ENCODE data around the gene CHIC2.

DNA sequence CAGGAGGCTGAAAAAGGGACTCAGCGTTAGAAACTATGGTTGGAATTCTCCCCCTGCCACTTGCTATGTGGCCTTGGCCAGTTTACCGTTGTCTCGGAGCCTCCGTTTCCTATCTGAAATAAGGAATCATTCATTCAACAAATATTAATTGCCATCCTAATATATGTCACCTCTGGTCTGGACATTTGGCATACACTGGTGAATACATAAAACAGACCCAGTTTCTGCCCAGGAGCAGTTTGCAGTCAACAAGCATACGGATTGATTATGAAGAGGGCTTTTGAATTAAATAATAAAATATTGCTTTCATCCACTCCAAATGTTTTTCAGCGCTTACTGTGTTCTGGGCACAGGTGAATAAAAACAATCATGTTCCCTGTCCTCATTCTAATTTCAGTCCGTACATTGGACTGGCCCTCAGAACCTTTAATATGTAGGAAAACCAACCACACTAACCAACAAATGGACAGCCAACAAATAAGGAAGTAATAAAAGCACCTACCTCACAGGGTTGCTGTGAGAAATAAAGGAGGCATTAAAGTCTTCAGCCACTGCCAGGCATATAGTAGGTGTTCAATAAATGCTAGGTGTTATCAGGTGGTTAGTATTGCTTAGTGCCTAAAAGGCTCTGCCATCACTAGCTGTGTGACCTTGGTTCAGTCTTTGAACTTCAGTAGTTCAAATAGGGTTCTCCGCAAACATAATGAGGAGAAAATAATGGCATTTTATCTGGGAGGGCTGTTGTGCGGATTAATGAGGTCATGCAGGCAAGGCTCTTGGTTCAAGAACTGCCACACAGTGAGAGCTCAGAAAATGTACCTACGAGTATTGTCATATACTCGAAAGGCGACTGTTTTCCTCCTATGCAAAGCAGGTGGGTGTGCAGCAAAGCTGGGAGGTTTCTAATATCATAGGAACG lies 28.3 kb upstream of the CHIC2 start:
- TF ChIP-seq CTCF (IDR thresholded peaks at IDR 0.05), result no peak
- peak; percentile 68 for TF ChIP-seq EZH2 (IDR thresholded peaks at IDR 0.05)
- peak; percentile 66 for TF ChIP-seq EZH2phosphoT487 (IDR thresholded peaks at IDR 0.05)
